ENCODE results near the gene CCDC88C. TPM values are rescaled to one million over a fixed set of nuclear protein-coding genes. Genes with fewer than 3 reads are reported as not detected.

Gene CCDC88C
- total and polyA plus RNA-seq, 2 donors (not counting 3 experiments of a cell fraction or from before 2014, with no cell fraction given), result 11.4 to 52.1 TPM

DNA sequence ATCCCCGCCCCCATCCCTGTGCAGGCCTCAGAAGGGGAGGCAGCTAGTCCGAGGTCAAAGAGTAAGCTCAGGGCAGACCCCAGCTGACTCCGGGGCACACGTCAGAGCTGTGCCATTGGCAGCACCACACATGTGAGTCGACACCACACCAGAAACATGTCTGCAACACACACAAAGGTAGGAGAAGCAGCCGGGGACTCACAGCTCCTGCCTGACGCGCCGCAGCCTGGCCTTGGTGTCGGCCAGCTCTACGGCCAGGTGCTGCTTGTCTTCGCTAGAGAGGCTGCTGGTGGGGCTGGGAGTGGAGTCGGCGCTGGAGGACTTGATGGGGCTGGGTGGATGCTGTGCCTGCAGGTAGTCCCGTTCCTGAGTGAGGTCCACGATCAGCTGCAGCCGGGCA, 78.5 kb downstream of the CCDC88C start:
- CTCF ChIA-PET, result no interaction called here
- dilution Hi-C loops (cut with MboI; ENCODE audit: extremely low pct_ligation_motif_present, low sequenced_read_pairs), result no loop called here

More for the DNA sequence above, 78.5 kb downstream of the CCDC88C start:
- POLR2A ChIA-PET, result interaction anchor here (0.6 kb wide), 1 partner anchor 941 kb away, joined by 5 read pairs; no protein-coding TSS in a partner anchor
- no peaks in the 10 kb centered on the region for H4K20me1 ChIP-seq (replicated peaks; ENCODE audit: control insufficient read depth, extremely low read depth, insufficient read depth, low read length)
- H3K36me3 ChIP-seq (ENCODE audit: control insufficient read depth in 2 of 2, extremely low read depth in 1 of 2, insufficient read depth in 2 of 2, low read length in 2 of 2), result peaks cover 0 to 43% of the 10 kb centered on the region in 2 experiments
- no peaks in the 10 kb centered on the region for H3K9me3 ChIP-seq (replicated peaks; ENCODE audit: control insufficient read depth, insufficient read depth, low read length)
- H3K27ac ChIP-seq (ENCODE audit: insufficient read depth, low read depth, low read length), result no peak overlapping the region
- no peak overlapping the region for H2AFZ ChIP-seq (ENCODE audit: low read depth, low read length)
- BruUV-seq (replicated peaks), result no TSS peak
- H3K9me1 ChIP-seq (replicated peaks; ENCODE audit: control insufficient read depth, extremely low read depth, insufficient read depth, low read length), result no peaks in the 10 kb centered on the region
- DNase-seq (ENCODE audit: low read depth, low spot score) (no peak), FAIRE-seq (no peak)
- H3K4me1 ChIP-seq (ENCODE audit: control insufficient read depth, extremely low read depth, insufficient read depth, low read length), result no peaks in the 10 kb centered on the region
- H3K4me3 ChIP-seq (replicated peaks in 1 of 3; ENCODE audit: insufficient read depth in 1 of 3, low read depth in 1 of 3, low read length in 3 of 3), result no peak overlapping the region
- no peak overlapping the region for H3K9ac ChIP-seq (replicated peaks; ENCODE audit: extremely low read depth, insufficient read depth, low read length)
- no peaks in the 10 kb centered on the region for H3K79me2 ChIP-seq (ENCODE audit: control insufficient read depth, insufficient read depth, low read length)
- H3K27me3 ChIP-seq (ENCODE audit: control insufficient read depth in 2 of 2, insufficient read depth in 2 of 2, low read length in 2 of 2), result no peaks in the 10 kb centered on the region
- no peak overlapping the region for H3K4me2 ChIP-seq (ENCODE audit: insufficient read depth, low read length)
- TF ChIP-seq, protein P1, sequence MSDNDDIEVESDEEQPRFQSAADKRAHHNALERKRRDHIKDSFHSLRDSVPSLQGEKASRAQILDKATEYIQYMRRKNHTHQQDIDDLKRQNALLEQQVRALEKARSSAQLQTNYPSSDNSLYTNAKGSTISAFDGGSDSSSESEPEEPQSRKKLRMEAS (IDR thresholded peaks at IDR 0.05; ENCODE audit: insufficient read depth, insufficient read length), result no peak
- TF ChIP-seq, protein P2, sequence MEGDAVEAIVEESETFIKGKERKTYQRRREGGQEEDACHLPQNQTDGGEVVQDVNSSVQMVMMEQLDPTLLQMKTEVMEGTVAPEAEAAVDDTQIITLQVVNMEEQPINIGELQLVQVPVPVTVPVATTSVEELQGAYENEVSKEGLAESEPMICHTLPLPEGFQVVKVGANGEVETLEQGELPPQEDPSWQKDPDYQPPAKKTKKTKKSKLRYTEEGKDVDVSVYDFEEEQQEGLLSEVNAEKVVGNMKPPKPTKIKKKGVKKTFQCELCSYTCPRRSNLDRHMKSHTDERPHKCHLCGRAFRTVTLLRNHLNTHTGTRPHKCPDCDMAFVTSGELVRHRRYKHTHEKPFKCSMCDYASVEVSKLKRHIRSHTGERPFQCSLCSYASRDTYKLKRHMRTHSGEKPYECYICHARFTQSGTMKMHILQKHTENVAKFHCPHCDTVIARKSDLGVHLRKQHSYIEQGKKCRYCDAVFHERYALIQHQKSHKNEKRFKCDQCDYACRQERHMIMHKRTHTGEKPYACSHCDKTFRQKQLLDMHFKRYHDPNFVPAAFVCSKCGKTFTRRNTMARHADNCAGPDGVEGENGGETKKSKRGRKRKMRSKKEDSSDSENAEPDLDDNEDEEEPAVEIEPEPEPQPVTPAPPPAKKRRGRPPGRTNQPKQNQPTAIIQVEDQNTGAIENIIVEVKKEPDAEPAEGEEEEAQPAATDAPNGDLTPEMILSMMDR (IDR thresholded peaks at IDR 0.05; ENCODE audit: extremely low read depth in 1 of 2, insufficient read depth in 1 of 2, low read depth in 1 of 2, low read length in 2 of 2), result no peak
- TF ChIP-seq FOS (IDR thresholded peaks at IDR 0.05; ENCODE audit: borderline replicate concordance, insufficient read depth, low read length), result no peak
- TF ChIP-seq GATA2 (IDR thresholded peaks at IDR 0.05; ENCODE audit: insufficient read depth, insufficient read length, low read depth, low read length), result no peak
- TF ChIP-seq JUN (IDR thresholded peaks at IDR 0.05; ENCODE audit: borderline replicate concordance, insufficient read depth, insufficient read length, low read depth), result no peak
- no peak for TF ChIP-seq POLR2A (IDR thresholded peaks at IDR 0.05; ENCODE audit: low read depth, low read length)
- TF ChIP-seq EZH2 (IDR thresholded peaks at IDR 0.05; ENCODE audit: borderline replicate concordance, low read depth, low read length, severe bottlenecking), result no peak
- intact Hi-C loops (cut with micrococcal nuclease), result no loop called here

Measured in endothelial cell of umbilical vein (primary cell).